Muscle layer of duodenum (tissue), 2 donors: ENCODE results near the gene MYO15B.
"Not testable (repeated sequence)": the region's sequence is repeated elsewhere in the genome, so short reads cannot be mapped to it uniquely, and the experiment has no call there.

Experiments
- H3K27ac ChIP-seq: one replicate; pipeline ENCODE4 v1.7.0; 2013; ENCODE audit warnings: mild to moderate bottlenecking, low read length
- H3K27me3 ChIP-seq: one replicate; pipeline ENCODE4 v1.7.0; 2013; ENCODE audit warnings: low read depth, mild to moderate bottlenecking, control low read depth, low read length
- H3K36me3 ChIP-seq, 2 donors: one replicate each; pipeline ENCODE4 v1.7.0; 2013; ENCODE audit warnings: low read length in 2 of 2, control low read depth in 1 of 2, mild to moderate bottlenecking in 1 of 2; ENCODE audit not compliant: insufficient read depth in 2 of 2, control insufficient read depth in 1 of 2
- H3K4me1 ChIP-seq, 2 donors: one replicate each; pipeline ENCODE4 v1.7.0; 2013; ENCODE audit warnings: low read length in 2 of 2, mild to moderate bottlenecking in 2 of 2, control low read depth in 1 of 2, moderate library complexity in 1 of 2; ENCODE audit not compliant: insufficient read depth in 2 of 2, control insufficient read depth in 1 of 2
- H3K4me3 ChIP-seq, 2 donors: one replicate each; pipeline ENCODE4 v1.7.0; 2013; ENCODE audit warnings: low read length in 2 of 2, low read depth in 1 of 2, mild to moderate bottlenecking in 1 of 2
- H3K9me3 ChIP-seq, 2 donors: one replicate each; pipeline ENCODE4 v1.7.0; 2013; ENCODE audit warnings: low read length in 2 of 2, control low read depth in 1 of 2, mild to moderate bottlenecking in 1 of 2; ENCODE audit not compliant: control insufficient read depth in 1 of 2
- donor health status: healthy.

The MYO15B gene

DNA sequence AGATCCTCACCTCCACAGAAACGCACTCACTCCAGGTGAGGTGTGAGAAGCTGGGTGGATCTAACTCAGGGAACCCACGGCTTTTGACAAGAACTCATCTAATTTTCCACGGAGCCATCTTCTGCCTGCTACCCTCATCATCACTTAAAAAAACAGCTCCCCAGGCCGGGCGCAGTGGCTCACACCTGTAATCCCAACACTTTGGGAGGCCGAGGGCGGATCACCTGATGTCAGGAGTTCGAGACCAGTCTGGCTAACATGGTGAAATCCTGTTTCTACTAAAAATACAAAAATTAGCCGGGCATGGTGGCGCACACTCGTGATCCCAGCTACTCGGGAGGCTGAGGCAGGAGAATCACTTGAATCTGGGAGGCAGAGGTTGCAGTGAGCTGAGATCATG, 50.4 kb downstream of the MYO15B start:
- Histone ChIP-seq H3K4me1 (peaks cover 6 to 30% of the 10 kb centered on the region in 2 donors), H3K36me3 (peaks cover 0 to 18% of the 10 kb centered on the region in 2 donors)
- H3K27me3 ChIP-seq, H3K27ac ChIP-seq, H3K9me3 ChIP-seq, H3K4me3 ChIP-seq: not testable (repeated sequence)

DNA sequence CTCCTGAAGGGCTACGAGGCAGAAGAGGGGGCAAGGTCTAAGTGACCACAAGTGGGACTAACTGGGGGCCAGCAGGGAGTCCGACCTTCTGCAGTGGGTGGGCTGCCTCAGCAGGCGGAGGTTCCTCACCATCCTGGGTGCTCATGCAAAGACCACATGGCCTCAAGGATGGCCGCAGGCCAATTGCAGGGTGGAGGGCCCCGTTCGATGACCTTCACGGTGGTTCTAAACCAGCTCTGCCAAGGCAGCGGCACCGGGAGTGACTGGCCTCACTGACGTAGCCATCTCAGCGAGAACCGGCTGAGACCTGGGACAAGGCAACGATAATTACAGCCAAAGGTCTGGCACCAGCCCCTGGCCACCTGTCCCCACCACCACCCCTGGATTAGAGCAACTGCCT, 51.3 kb downstream of the MYO15B start:
- no peak overlapping the region for H3K27ac ChIP-seq

GRCh38 chr17:75639327-75639726, 51.7 kb downstream of the MYO15B start:
- H3K36me3 ChIP-seq, result peaks cover 4 to 21% of the 10 kb centered on the region in 2 donors
- peaks cover 0 to 17% of the 10 kb centered on the region in 2 donors for H3K4me1 ChIP-seq
- no peaks in the 10 kb centered on the region for H3K9me3 ChIP-seq
- no peaks in the 10 kb centered on the region for H3K27me3 ChIP-seq
- H3K27ac ChIP-seq, result no peak overlapping the region
- H3K4me3 ChIP-seq, result no peak overlapping the region

More for the DNA sequence above, 51.3 kb downstream of the MYO15B start:
- Histone ChIP-seq H3K9me3 (no peaks in the 10 kb centered on the region), H3K36me3 (peaks cover 4 to 21% of the 10 kb centered on the region in 2 donors), H3K4me3 (no peak overlapping the region), H3K4me1 (peaks cover 0 to 21% of the 10 kb centered on the region in 2 donors), H3K27me3 (no peaks in the 10 kb centered on the region)

- H3K4me1 ChIP-seq, result peaks cover 0 to 13% of the 10 kb centered on the region in 2 donors
- peaks cover 4 to 21% of the 10 kb centered on the region in 2 donors for H3K36me3 ChIP-seq
- H3K27ac ChIP-seq, result no peak overlapping the region
- no peak overlapping the region for H3K4me3 ChIP-seq
- no peaks in the 10 kb centered on the region for H3K27me3 ChIP-seq
- no peaks in the 10 kb centered on the region for H3K9me3 ChIP-seq
Observed at GRCh38 chr17:75639771-75640555, 52.4 kb downstream of the MYO15B start.

- no peaks in the 10 kb centered on the region for H3K9me3 ChIP-seq
- H3K4me1 ChIP-seq, result peaks cover 0 to 13% of the 10 kb centered on the region in 2 donors
- no peak overlapping the region for H3K4me3 ChIP-seq
- no peaks in the 10 kb centered on the region for H3K27me3 ChIP-seq
- H3K27ac ChIP-seq, result no peak overlapping the region
- peaks cover 4 to 21% of the 10 kb centered on the region in 2 donors for H3K36me3 ChIP-seq
Observed at GRCh38 chr17:75640556-75641119, 53.0 kb downstream of the MYO15B start.

- Histone ChIP-seq H3K27ac (no peak overlapping the region), H3K36me3 (peaks cover 4 to 21% of the 10 kb centered on the region in 2 donors), H3K9me3 (no peaks in the 10 kb centered on the region), H3K4me3 (no peak overlapping the region), H3K4me1 (peaks cover 0 to 13% of the 10 kb centered on the region in 2 donors), H3K27me3 (no peaks in the 10 kb centered on the region)
Observed at GRCh38 chr17:75641343-75641742, 53.7 kb downstream of the MYO15B start.

GRCh38 chr17:75642182-75642783, 54.7 kb downstream of the MYO15B start:
- Histone ChIP-seq H3K4me1 (peaks cover 0 to 4% of the 10 kb centered on the region in 2 donors), H3K36me3 (peaks cover 4 to 26% of the 10 kb centered on the region in 2 donors), H3K9me3 (no peaks in the 10 kb centered on the region), H3K27ac (peak overlapping the region; percentile 39), H3K4me3 (no peak overlapping the region), H3K27me3 (no peaks in the 10 kb centered on the region)

DNA sequence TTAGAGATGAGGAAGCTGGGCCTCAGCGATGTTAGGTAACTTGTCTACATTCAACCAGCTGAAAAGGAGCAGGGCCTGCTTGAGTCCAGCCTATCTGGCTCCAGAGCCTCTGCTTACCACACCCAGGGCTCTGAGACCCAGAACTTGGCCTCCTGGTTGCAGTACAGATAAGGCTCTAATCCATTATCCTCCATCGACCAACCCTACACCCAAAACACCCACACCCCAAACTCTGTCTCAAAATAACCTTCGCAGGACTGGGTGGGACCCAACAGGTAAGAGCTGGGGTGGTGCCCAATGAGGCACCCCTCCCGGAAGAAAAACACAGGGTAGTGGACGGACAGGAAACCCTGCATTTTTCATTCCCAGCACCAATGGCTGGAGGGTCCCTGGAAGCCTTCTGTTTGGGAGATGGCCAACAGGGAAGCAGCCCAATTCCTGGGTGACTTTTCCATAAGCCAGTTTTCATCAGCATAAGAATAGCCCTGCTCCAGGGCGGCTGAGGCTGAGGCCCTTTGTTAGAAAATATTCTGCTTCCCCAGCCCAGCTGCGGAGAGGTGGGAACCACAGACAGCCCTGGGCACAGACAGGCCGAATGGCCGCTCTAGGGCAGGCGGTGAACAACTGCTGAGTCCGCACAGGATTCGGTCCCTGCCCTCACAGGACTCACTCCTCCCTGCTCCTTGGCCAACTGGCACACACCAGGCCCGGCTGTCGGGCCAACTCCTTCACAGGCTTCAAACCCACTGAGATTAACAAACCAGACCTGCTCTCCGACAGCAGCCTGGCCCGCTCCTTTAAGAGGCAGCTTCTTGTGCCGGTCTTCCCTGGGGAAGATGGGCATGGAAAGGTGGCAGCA, 55.4 kb downstream of the MYO15B start:
- Histone ChIP-seq H3K4me1 (no peaks in the 10 kb centered on the region), H3K4me3 (no peak overlapping the region), H3K9me3 (no peaks in the 10 kb centered on the region), H3K27me3 (no peaks in the 10 kb centered on the region), H3K27ac (peak overlapping the region; percentile 18), H3K36me3 (peaks cover 4 to 26% of the 10 kb centered on the region in 2 donors)

DNA sequence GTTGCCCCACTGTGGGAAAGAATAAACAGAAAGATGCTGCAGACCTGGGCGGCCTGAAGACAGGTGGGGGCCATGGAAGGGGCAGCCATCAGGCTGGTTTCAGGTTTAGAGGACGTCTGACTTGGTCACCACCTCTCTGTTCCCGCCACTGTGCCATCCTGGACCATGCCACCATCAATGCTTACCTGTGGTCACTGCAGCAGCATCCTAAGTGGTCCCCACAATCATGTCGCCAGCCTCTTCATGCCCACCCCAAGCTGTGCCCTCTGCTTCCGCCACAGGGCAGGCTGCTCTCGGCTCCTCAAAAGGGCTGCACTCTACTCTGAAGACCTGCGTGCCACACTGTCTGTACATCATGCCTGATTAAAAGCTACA, 56.0 kb downstream of the MYO15B start:
- Histone ChIP-seq H3K4me1 (no peaks in the 10 kb centered on the region), H3K27me3 (no peaks in the 10 kb centered on the region), H3K9me3 (no peaks in the 10 kb centered on the region), H3K36me3 (peaks cover 4 to 23% of the 10 kb centered on the region in 2 donors), H3K4me3 (no peak overlapping the region), H3K27ac (no peak overlapping the region)

DNA sequence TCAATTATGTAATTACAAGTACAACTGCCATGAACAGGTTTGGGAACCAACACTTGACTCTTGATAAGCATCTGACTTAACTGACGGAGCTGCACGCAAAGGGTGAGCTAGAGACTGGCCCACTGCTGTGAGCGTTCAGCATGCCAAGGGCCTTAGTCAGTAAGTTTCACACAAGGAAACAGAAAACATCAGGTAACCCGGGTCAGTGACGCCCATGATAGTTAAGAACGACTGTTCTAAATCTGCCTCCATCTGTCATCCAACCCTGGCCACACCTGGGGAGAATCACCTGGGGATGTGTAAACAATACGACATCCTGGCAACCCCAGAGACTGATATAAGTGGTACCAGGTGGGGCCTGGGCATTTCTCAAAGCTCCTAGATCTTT, 57.9 kb downstream of the MYO15B start:
- Histone ChIP-seq H3K4me3 (no peak overlapping the region), H3K4me1 (peaks cover 0 to 3% of the 10 kb centered on the region in 2 donors), H3K9me3 (no peaks in the 10 kb centered on the region), H3K36me3 (peaks cover 12 to 28% of the 10 kb centered on the region in 2 donors), H3K27ac (peak overlapping the region; percentile 83), H3K27me3 (no peaks in the 10 kb centered on the region)
